Islet of Langerhans (tissue), 1 donor: ENCODE measurements around the gene RND2.

Source experiments
- FAIRE-seq: peaks from one replicate; lab custom pipeline; 2011; peaks lifted over from hg19 to GRCh38; lab: Jason Lieb, UNC

RND2 gene

GRCh38 chr17:43006639-43007551 is 18.1 kb upstream of the RND2 start, which contains the start of gene IFI35:
IFI35 (plus strand) TSS chr17:43006784; CDS start chr17:43006948, 164 bp downstream.
- no peak for FAIRE-seq

- no peak for FAIRE-seq
Observed at GRCh38 chr17:43010667-43011308, 14.2 kb upstream of the RND2 start.

DNA sequence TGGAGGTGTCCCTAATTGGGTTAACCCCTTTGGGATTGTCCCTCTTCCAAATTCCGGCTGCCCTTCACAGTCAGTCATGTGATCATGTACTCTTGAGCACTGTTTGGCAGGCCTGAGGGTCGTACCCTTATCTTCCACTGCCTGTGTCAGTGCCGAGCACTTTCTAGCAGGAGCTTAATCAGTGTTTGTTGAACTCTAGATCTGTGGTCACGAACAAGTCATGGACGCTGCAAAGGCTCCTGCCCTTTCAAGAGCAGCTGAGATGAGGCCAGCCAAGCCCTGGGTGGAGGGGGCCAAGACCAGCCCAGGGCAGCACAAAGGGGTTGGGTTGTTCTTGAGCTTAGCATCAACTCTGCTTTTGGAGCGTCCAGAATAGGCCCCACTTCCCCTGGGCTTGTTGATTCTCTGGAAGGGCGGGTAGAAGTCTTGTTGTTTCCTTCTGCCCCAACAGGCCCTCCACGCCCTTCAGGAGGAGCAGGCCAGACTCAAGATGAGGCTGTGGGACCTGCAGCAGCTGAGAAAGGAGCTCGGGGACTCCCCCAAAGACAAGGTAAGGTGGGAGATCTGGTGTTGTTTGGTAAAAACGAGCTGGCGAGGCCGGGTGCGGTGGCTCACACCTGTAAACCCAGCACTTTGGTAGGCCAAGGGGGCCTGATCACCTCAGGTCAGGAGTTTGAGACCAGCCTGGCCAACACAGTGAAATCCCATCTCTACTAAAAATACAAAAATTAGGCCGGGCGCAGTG is 13.1 kb upstream of the RND2 start:
- no peak for FAIRE-seq

GRCh38 chr17:43013296-43013695 is 11.7 kb upstream of the RND2 start:
- FAIRE-seq = no peak

- no peak for FAIRE-seq
Observed at GRCh38 chr17:43014020-43014648, 10.9 kb upstream of the RND2 start.

DNA sequence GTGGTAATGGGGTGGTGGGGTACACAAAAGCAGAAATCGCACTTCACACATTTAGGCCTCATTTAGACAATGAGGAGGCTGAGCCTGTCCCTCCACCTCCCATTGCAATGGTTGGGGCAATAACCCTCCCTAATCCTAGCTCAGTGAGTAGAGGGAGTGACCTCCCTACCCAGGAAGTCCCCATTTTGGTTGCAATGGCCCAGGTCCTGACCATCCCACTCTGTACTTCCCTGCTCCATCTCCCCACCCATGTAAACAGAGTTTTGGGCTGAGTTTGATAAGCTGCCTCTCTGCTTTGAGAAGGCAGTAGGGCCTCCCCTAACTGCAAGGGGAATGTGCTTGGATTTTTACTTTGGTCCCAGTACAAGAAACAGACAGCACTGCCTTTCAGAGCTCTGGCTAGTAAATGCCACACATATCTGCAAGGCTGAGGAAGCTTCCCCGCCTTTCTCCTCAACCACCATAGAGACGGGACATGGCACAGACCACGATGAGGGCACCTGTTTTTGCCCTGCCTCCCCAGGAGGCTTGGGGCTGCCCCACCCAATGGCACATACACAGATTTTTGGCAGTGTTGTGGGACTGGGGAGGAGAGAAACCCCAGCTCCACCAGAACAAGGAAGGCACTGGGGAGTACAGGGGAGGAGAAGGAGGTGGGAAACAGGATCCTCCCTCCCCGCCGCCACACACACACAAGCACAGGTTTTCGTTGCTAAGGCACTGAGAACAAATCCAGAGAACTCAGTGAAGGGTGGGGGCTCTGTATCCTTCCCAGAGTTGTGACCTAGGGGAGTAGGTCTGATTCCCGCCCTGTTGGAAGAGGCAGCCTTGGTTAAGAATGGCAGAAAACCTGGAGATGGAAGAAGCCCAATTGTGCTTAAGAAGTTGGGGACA is 10.1 kb upstream of the RND2 start:
- FAIRE-seq = no peak

GRCh38 chr17:43015579-43015978 is 9.5 kb upstream of the RND2 start:
- FAIRE-seq = no peak

DNA sequence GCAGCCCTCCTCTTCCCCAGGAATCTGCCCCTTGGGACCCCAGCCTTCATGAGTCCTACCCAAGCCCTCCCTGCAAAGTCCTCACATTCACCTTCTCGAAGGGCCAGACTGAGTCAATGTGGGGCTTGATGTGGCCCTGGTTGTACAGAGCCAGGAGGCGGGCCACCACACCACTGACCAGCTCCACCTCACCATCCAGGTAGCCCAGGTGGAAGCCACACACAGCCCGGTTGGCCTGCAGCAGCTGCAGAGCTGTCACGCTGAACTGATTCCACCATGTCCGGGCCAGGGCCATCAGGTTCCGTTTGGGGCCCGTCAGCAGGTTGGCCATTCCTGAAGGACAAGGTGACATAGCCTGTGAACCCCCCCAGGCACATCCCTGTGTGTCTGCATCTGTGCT is 8.8 kb upstream of the RND2 start:
- FAIRE-seq = no peak

GRCh38 chr17:43018008-43018853 is 6.8 kb upstream of the RND2 start:
- no peak for FAIRE-seq

DNA sequence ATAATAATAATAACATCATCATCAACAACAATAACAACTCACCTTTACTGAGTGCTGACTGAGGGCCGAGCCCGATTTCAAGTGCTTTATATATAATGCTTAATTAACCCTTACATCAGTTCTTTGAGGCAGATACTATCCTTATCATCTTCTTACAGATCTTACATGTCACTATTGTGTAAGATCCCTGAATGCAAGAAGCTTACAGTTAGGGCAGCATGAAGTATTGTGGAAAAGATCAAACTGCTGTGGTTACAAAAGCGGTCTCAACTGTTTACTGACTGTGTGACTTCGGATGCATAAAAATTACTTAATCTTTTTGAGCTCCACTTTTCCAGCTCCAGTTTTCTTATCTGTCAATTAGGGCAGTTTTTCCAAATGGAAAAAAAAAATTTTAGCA is 6.1 kb upstream of the RND2 start:
- no peak for FAIRE-seq

DNA sequence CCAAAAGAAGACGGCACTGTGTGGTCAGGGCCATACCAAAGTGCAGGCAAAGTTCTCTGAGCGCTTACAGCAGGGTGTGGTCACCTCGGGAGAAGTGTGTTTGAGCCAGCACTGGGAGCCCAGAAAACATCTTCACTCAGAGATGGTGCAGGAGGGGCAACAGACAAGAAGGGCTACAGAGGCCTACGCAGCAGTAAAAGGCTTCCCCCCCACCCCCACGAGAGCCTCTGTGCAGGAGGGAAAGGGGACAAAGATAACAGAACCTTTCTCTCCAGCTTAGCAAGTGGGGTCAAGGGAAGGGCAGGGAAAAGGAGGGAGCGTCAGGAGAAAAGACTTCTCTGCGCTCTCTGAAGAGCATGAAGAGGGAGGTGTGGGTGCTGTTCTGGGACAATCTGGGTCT is 5.6 kb upstream of the RND2 start:
- FAIRE-seq = no peak

- no peak for FAIRE-seq
Observed at GRCh38 chr17:43020030-43020621, 4.9 kb upstream of the RND2 start.

DNA sequence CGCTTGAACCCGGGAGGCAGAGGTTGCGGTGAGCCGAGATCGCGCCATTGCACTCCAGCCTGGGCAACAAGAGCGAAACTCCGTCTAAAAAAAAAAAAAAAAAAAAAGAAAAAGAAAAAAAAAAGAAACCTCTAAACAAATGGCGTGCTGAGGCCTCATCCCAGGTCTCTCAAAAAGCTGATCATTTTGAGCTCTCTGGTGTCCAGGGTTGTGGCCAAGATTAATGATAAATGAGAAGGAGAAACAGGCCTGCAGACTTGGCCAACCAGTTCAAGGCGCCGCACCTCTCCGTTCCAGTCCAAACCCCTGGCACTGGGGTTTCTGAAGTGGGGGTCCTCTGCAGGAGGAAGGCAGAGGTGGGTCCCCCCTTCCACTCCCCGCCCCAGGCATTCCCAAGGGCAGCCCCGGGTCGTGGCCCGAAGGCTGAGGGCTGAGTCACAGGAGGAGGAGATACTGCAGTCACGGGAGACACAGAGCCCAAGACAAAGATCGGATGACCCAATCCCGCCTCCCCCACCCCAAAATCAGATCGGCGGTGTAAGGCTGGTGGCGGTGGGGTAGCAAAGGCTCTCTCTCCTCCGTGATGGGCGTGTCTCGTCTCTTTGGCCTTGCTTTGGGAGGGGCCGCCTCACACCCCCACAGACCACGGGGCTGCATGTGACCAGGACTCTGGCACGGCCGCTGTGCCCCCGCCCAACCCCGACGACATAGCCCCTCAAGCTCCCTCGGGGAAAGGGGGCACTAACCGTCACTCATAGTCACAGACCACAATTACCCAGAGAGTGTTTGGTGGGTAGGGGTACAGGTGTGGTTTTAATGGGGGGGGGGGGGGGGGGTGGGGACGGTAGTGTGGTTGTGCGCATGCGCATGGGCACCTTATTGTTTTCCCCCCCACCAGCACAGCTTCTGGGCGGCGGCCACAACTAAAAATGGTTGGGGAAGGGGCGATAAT is 4.0 kb upstream of the RND2 start:
- no peak for FAIRE-seq

GRCh38 chr17:43021741-43022512 is 3.1 kb upstream of the RND2 start, which contains the start of gene VAT1:
VAT1 (minus strand) TSS chr17:43022385; CDS start chr17:43022322, 63 bp downstream.
- FAIRE-seq = no peak

DNA sequence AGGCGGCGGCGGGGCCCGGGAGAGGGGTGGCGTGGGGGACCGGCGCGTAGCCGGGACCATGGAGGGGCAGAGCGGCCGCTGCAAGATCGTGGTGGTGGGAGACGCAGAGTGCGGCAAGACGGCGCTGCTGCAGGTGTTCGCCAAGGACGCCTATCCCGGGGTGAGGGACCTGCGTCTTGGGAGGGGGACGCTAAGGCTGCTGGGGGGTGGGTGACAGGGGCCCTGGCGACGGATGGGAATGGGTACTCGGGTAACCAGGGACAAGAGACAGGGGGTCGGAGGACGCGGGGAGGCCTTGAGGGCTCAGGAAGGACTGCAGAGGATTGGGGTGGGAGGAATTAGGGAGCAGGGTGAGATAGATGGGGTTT is 243 bp downstream of the RND2 start:
- FAIRE-seq = no peak

GRCh38 chr17:43025766-43026537 is 921 bp downstream of the RND2 start:
- FAIRE-seq = no peak

GRCh38 chr17:43026595-43026994 is 1.6 kb downstream of the RND2 start:
- FAIRE-seq = no peak
